MV-4-11 (cell line): ENCODE measurements around the gene FRMD4A.

Experiments used
- DNase-seq: peaks from one replicate; lab custom pipeline; 2025; lab: John Stamatoyannopoulos, UW

FRMD4A gene

GRCh38 chr10:13750299-13751190 is 580.2 kb downstream of the FRMD4A start:
- DNase-seq, result no peak

GRCh38 chr10:13745271-13745670 is 585.5 kb downstream of the FRMD4A start:
- no peak for DNase-seq

GRCh38 chr10:13743963-13744362 is 586.8 kb downstream of the FRMD4A start:
- no peak for DNase-seq

- DNase-seq, result peak; percentile 93
Measured at GRCh38 chr10:13743101-13743693, 587.5 kb downstream of the FRMD4A start.

- no peak for DNase-seq
Measured at GRCh38 chr10:13741438-13741837, 589.3 kb downstream of the FRMD4A start.

GRCh38 chr10:13740461-13740860 is 590.3 kb downstream of the FRMD4A start:
- DNase-seq, result no peak

- peak; percentile 89 for DNase-seq
Measured at GRCh38 chr10:13739183-13739582, 591.5 kb downstream of the FRMD4A start.

GRCh38 chr10:13736506-13736905 is 594.2 kb downstream of the FRMD4A start:
- no peak for DNase-seq

- DNase-seq, result no peak
Measured at GRCh38 chr10:13734151-13734550, 596.6 kb downstream of the FRMD4A start.

GRCh38 chr10:13733071-13733470 is 597.7 kb downstream of the FRMD4A start:
- no peak for DNase-seq

GRCh38 chr10:13732465-13732881 is 598.3 kb downstream of the FRMD4A start:
- DNase-seq, result no peak

- DNase-seq, result no peak
Measured at GRCh38 chr10:13731799-13732198, 598.9 kb downstream of the FRMD4A start.

GRCh38 chr10:13730956-13731355 is 599.8 kb downstream of the FRMD4A start:
- DNase-seq, result no peak

- DNase-seq, result no peak
Measured at GRCh38 chr10:13730306-13730652, 600.4 kb downstream of the FRMD4A start.

- no peak for DNase-seq
Measured at GRCh38 chr10:13729586-13730305, 601.0 kb downstream of the FRMD4A start.

- no peak for DNase-seq
Measured at GRCh38 chr10:13728898-13729535, 601.7 kb downstream of the FRMD4A start.

GRCh38 chr10:13725594-13725993 is 605.1 kb downstream of the FRMD4A start:
- no peak for DNase-seq

GRCh38 chr10:13724484-13724883 is 606.2 kb downstream of the FRMD4A start:
- no peak for DNase-seq

GRCh38 chr10:13722747-13723653 is 607.7 kb downstream of the FRMD4A start:
- DNase-seq, result peak; percentile 48

- DNase-seq, result no peak
Measured at GRCh38 chr10:13721486-13721885, 609.2 kb downstream of the FRMD4A start.

GRCh38 chr10:13720699-13721098 is 610.0 kb downstream of the FRMD4A start:
- no peak for DNase-seq
